GM12801 (cell line): Measurements from ENCODE around the gene DNHD1.

ENCODE experiments used
- CTCF ChIP-seq: IDR thresholded peaks from one replicate; pipeline ENCODE4 v1.5.1; 2011; ENCODE audit warnings: control low read depth; ENCODE audit not compliant: insufficient read length; ENCODE audit errors: extremely low read depth

Gene DNHD1

GRCh38 chr11:6611092-6611962, 114.2 kb downstream of the DNHD1 start:
- no peak for TF ChIP-seq CTCF

- no peak for TF ChIP-seq CTCF
Observed at GRCh38 chr11:6611963-6612212, 114.8 kb downstream of the DNHD1 start.

GRCh38 chr11:6612213-6613041, 115.3 kb downstream of the DNHD1 start, which contains the start of gene TAF10:
TSS of gene TAF10 (minus strand) at chr11:6612216. CDS start at chr11:6612189, 27 bp downstream.
- no peak for TF ChIP-seq CTCF

GRCh38 chr11:6613496-6613895, 116.4 kb downstream of the DNHD1 start:
- TF ChIP-seq CTCF, result no peak

- no peak for TF ChIP-seq CTCF
Observed at GRCh38 chr11:6614446-6614845, 117.4 kb downstream of the DNHD1 start.

GRCh38 chr11:6615046-6615445, 118.0 kb downstream of the DNHD1 start:
- TF ChIP-seq CTCF, result no peak

GRCh38 chr11:6615882-6616585, 119.0 kb downstream of the DNHD1 start:
- no peak for TF ChIP-seq CTCF
